Fibroblast of skin of back (primary cell): ENCODE results near the gene ZNF106.

Source experiments
- DNase-seq: peaks from one replicate; pipeline ENCODE4 v3.0.0-alpha.2; 2013

Gene ZNF106

DNA sequence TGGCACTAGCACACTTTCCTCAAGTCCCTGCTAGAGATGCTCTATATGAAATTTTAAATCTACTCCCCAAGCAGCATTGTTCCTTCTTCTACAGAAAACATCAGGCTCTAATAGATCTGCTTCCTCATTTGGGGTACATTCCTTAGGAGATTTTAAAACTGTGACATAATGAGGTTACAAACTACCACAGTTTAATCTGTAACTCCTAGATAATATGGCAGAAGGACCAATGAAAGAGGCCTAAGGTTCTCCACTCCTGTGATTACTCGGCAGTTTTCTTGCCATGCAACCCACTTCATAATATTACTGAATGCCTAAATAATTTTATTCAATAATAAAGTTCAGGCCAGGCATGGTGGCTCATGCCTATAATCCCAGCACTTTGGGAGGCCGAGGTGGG, 16.1 kb downstream of the ZNF106 start:
- DNase-seq, result no peak

DNA sequence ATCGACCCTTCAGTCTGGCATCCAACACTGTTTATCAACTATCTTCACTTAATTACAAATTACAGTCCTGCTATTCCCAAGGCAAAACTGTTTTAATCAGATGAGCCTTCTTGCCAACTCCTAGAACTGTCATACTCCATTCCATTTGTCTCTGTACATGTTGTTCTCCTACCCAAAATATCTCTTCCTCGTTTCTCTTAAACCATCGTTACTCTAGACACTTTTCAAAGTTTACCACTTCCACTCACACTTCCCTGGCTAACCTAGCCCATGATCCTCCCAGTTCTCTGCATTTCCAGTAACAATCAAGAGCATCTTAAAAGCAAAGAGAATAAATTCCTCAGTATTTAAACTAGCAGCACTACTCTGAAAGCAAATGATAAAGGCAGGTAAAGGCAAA, 19.9 kb downstream of the ZNF106 start:
- DNase-seq, result no peak

DNA sequence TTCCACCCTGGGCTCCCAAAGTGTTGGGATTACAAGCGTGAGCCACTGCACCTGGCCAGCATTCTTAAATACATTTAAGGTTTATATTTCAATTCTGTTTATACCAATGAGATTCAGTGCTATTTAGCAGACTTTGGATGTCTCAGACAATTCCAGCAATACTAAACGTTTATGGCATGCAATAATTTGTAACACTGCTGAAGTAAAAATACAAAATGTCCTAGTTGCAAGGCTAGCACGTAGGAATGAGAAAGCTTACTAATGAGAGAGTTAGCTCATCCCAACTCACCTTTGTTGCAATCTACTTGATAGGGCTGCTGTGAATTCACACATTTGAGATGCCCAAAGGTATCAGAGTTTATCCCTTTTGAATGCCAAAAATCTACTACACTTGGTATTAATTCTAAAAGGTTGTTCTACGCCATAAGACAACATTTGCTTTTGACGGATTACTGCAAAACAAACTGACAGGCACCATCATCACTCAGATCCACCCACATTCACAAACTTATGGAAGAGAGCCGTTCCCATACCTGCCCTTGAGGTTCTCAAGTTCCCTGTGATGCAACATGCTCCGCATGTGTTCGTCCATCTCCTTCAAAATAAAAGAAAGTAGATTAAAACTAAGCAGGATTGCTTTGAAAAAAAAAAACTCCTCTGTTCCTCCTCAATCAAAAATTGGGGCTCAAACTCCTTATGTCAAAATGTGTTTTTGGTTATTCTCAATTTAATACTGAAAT, 25.3 kb downstream of the ZNF106 start:
- DNase-seq, result no peak

DNA sequence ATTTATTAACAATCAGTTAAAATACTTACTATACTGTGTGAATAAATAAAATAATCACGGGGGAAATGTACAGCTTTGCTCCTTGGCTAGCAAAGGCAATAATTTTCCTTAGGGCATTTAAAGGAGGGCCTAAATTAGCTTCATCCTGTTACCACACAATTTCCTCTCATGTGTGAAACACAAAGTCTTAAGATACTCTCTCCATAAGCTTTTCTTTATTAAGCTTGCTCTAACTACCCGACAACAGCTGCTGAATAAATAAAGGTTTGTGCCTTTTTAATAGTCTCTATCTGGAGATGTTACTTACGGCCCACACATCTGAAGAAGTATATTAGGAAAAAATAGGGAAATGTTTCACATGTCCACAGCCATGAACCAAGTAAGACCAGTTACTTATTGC, 29.7 kb downstream of the ZNF106 start:
- no peak for DNase-seq

DNA sequence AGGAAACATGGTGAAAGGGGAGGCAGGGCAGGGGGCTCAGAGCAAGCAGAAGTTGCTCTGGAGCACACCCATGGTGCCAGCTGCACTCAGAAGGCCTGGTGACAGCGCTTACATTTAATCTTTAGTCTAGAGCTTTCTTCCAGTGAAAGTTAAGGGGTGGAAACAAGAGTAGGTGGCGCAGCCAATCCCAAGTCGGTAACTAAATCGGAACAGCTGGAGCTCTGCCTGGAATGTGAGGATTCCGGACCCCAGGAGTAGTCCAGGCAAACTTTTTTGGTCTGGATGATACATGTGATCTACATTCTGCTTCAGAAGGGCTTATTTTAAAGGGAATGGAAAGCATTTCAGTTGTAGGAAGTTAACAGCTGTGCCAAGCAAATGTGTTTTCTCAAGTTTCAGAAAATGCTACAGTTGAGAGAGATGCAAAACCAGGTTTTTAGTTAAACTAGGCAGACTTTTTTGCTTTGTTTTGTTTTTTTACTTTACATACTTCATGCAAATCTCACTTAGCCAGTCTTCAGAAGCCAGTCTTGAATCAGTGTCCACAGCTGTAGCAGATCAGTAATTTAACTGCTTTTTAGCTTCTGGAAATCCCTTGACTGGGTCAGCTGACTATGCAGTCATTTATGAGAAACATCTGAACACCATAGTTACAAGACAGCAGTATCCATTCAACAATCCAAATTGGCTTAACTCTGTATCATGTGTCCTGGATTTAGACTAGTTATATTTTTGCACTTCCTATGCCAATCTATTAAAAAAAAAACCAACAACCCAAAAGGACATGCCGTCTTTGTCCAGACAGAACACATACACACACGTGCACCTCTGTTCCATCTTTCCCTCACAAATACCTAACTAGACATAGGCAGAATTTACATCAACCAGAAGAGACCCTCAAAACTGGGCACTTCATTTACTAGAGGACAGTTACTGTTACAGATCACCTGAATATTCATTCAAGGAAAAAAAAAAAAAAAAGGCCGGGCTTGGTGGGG, 33.2 kb downstream of the ZNF106 start:
- DNase-seq, result peak; percentile 96

DNA sequence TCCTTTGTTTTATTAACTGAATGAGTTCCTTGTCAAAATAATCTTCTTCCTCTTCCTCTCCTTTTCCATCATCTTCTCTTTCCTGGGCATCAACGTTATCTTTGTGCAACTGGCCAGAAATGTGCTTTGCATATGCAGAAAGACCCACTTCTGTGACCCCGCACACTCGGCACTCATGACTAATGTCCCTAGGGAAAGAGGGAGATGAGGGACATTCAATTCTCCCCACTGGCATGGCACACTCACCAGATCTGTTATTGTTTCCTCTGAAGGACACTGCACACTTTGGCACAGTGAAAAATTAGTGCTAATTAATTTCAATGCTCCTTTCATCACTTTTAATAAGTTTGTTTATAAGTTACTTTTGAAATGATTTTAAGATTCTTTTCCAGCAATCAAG, 34.0 kb downstream of the ZNF106 start:
- peak; percentile 80 for DNase-seq

DNA sequence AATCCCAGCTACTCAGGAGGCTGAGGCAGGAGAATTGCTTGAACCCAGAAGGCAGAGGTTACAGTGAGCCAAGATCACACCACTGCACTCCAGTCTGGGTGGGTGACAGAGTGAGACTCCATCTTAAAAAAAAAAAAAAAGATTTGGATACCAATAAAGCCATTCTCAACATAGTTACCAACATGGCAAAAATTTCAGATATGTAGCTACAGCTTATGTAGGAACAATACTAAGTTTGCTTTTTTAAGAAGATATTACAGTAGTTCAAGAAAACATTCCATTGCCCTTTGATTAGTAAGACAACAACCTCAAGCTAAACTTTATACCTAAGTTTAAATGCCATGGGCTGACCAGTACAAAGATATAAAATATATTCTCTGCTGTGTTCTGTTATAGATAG, 34.4 kb downstream of the ZNF106 start:
- peak; percentile 66 for DNase-seq

DNA sequence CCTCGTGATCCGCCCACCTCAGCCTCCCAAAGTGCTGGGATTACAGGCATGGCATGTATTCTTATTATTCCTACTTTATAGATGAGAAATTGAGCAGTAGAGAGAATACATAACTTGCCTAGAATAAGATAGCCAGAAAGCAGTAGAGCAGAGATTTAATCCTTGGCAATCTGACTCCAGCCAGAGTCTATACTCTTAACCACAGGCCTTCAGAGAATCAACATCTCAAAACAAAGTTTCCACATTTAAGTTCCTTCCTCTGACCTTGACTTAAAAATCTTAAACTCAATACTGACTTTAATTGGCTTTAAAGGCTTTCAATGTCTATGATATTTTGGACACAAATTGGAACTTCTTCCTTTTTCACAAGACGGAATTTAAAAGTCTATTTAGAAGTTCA, 37.1 kb downstream of the ZNF106 start:
- no peak for DNase-seq

DNA sequence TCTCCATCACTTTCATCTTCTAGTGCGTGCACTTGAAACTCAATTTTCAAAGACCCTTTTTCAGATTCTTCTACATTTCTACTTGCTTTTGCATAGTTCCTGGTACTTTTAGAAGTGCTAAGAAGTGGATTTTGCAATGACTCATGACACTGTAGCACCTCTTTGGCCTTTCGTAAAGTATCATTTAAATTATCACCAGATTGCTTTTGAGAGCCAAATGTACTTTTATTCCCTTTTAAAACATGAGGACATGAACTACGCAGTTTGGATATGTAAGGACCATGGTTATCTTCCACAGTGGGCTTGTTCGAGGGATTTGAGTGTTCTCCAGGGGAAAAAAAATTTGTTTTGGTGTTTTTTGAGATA, 40.5 kb downstream of the ZNF106 start:
- DNase-seq, result no peak

DNA sequence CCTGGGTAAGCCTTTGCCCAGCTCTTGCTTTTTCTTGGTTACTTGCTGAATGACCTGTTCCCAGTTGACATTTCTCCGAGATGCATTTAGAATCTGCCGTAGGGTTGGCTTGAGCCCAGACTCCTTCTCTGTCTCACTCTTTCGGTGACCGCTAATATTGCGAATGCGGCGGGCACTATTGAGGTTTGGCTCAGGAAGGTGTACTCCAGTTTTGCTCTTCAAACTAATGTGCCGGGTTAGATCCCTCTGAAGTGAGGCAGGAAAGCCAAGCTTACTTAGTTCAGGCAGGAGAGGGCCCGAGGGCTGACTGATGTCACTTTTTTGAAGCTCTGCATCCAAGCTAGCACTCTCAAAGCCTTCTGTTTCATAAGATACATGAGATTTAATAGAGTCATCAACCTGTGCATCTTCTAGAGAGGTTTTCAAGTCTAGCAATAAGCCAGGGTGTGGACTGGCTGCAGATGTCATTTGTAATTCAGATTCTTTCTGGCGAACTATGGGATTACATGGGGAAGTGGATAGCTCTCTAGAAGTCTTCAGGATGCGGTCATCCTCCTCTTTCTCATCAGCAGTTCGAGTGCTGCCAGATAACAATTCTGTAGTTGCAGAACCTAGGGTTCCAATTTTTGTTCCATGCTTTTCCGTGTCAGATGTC, 41.0 kb downstream of the ZNF106 start:
- no peak for DNase-seq

DNA sequence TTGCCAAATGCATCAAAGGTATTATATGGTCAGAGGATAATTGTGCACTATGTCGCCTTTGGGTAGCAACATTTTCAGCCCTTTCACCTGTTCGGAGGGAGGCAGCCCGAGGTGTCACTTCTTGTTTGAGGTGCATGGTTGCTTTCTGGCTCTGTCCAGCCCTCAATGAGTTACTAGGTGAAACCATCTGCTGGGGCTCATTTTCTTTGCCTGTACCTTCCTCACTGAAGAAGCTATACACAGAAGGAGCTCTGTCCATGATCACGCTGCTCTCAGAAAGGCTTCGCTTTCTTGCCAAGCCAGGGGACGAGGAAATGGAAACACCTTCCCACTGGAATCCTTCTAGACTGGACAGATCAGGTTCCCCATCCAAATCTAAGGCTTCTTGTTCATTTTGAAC, 42.7 kb downstream of the ZNF106 start:
- no peak for DNase-seq

DNA sequence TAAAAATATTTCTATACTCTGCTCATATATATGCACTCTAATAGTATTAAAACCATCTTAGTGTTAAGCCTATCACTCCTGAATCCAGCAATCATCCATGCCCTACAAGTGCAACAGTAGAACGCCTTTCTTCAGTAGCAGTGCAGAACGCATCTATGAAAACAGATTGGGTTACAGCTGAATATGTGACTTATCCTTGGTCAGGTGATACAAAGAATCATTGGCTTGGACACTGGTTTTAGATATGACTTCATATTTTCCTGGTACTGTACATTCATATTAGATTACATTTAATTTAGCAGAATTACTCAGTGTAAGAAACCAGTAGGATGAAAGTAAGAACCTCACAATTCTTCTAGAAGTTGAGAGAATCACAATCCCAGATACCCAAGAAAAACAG, 43.3 kb downstream of the ZNF106 start:
- DNase-seq, result no peak

DNA sequence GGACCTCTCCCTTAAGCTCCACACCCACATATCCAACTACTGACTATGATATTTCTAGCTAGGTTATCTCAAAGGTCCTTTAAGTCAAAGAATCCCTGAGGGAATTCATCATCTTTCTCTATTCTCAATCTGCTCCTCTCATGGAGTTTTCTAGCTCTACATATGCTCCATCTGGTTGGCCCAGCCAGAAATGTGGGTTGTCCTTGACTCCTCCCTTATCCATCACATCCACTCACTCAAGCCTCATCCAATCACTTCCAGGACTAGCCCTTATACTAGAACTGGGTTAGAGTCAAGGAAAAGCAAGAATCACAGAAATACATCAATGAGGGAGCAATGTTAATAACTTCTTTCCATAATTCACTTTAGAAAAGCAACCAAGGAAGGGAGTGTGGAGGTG, 45.4 kb downstream of the ZNF106 start:
- no peak for DNase-seq

DNA sequence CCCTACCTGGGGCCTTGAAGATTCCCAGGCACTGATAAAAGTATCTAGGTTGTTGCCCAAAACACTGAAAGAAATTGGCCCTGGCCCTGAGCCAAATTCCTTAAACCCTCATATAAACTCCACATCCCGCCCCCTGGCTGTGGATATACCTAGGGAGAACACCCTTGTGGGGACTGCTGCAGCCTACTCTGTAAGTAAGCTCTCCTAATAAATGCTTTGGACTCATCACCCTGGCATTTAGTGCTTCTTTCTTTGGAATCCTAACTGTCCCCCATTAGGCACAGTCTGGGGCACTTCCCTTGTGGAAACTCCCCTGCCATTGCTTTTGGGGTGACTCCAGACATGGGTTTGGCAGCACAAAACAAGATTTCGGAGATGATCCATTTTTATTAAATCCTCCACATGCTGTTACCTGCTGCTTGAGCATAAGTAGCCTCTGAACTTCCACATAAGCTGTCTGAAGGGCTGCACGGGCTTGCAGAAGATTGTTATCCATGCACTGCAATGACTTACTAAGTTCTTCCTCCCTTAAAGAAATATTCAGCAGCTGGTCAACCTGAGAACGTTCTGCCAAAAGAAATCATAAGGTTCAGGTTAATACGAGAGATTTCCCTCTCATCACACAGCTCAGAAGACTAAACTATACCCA, 46.4 kb downstream of the ZNF106 start:
- DNase-seq, result no peak

DNA sequence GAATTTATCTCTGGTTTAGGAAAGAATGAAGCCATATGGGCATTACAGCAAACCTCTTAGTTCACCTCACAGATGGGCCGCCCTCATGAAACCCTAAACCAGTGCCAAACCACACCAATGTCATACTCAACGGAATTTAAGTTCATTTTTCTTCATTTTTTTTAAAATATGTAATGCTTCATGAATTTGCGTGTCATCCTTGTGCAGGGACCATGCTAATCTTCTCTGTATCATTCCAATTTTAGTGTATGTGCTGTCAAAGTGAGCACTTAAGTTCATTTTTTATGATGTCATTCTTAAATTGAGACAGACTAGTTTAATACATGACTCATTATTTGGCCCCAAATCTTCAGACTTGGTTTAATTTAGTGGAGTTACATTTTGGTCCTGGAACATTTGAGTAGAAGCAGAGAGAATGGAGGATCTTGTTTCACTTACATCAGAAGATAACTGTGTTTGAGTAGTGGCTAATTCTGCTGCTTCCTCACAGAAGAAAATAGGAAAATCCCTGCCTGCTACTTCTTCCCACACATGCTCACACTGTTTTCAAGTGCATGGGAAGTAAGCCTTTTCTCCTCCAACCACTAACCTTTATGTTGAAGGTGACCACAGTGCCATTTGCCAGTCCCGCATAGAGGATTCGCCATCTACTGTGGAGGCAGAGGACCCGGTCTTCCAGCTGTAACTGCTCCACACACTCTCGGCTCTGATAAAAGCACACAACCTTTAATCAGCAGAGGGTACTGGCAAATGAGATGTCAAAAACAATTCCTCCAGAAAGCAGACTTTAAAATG, 63.3 kb downstream of the ZNF106 start:
- peak; percentile 88 for DNase-seq

DNA sequence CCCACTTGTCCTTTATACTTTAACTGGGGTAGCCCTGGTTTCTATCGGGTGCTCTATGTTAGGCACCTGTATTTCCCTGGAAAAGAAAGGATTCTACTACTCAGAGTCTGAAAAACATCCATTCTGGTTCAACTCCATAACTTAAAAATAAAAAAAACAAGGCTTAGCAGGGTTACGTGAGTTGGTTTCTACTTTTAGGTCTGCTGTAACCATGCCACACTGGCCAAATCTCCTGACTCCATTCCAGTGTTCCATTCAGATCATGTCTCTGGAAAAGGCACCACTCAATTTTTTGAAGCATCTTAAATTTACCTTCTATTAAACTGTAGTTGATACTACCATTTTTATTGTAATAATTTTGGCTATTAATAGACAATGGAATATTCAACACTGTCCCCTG, 69.6 kb downstream of the ZNF106 start:
- no peak for DNase-seq

DNA sequence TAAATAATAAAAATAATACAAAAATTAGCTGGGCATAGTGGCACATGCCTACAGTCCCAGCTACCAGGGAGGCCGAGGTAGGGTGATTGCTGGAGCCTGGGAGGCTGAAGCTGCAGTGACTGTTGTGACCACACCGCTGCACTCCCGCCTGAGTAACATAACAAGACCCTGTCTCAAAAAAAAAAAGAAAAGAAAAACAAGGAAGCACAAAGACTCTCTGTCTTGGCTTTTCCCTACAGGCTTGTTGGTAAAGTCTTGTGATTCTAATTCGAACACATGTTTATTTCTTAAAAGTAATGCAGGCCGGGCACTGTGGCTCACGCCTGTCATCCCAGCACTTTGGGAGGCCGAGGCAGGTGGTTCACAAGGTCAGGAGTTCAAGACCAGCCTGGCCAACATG, 71.6 kb downstream of the ZNF106 start:
- DNase-seq, result no peak

DNA sequence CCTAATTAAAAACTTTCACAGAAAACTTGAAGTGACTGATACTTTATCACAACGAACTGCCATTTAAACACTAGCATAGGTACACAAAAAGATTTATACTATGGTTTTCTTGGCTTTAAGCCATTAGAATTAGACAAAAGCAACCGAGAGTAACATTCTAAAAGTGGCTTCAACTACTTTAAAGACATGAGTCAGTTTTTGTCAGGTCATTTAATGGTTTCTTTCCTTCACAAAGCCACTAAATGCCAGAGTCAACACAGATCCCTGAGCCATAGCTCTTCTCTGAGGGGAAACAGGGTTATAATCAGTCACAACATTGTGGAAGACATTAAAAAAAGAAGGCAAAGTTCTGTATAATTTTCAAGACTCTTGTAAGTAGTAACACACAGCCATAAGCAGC, 77.0 kb downstream of the ZNF106 start:
- no peak for DNase-seq

DNA sequence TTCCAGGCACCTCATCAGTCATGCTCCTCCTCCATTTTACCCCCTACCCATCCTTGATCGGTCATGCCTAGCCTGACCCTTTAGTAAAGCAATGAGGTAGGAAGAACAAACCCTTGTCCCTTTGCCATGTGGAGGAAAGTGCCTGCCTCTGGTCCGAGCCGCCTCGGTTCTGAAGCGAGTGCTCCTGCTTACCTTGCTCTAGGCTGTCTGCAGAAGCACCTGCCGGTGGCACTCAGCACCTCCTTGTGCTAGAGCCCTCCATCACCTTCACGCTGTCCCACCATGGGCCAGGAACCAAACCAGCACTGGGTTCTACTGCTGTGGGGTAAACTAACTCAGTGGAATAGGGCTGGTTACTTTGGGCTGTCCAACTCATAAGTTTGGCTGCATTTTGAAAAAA, 79.1 kb downstream of the ZNF106 start:
- no peak for DNase-seq

DNA sequence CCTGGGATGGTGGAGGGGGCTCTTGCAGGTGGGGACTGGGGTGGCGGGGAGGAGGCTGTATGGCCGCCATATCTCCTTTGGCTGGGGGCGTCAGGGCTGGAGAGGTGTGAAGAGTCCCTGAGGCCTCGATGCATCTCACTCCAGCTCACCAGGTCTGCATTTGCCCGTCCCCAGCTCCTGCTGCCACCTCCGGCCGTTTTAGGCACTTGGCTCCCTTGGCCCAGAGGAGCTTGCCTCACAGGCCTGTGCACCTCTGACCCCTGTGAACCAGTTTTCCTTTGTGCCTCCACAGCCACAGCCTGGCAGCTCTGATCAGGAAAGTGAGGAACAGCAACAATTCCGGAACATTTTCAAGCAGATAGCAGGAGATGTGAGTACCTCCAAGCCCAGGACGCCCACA, 81.9 kb downstream of the ZNF106 start:
- DNase-seq, result no peak

DNA sequence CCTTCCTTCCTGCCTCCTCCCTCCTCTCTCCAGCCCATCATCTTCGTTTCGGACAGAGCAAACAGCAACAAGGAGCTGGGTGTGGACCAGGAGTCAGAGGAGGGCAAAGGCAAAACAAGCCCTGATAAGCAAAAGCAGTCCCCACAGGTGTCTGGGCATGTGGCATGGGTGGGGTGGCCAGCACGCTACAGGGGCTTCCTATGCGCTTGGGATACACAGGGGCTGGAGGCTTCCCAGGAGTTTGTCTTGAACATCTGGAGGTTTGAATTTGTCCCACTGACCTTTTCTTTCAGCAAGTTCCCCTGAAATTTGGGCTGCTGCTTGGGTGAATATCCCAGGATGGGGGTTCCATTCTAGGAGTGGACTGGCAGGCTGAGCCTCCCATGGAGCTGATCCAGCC, 82.8 kb downstream of the ZNF106 start:
- no peak for DNase-seq

DNA sequence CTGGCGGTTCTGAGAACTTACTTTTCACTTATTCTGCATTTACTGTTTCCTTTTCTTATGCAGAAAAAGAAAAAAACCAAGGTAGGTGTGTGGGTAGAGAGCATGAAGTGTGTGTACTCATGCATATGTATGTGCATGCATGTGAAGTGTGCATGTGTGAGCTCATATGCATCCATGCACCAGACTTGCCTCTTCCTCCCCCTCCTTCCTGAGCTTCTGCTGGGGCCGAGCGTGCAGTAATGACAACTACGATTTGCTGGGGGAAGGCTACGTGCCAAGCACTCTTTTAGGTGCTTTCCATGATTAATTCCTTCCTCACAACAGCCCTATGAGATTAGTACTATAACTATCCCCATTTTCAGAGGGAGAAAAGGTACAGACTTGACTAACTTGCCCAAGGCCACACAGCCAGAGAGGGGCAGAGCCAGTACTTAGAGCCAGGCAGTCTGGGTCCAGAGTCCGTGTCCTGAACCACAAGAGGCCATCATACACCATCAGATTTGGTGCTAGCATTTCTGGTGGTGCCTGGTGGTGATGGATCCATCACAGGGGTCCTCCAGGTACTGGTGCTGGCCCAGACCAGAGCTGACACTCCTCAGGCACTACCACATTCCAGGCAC, 85.0 kb downstream of the ZNF106 start:
- DNase-seq, result no peak
